H1 (cell line): ENCODE measurements around the gene RGL3. TPM values are rescaled to one million over a fixed set of nuclear protein-coding genes. Genes with fewer than 3 reads are reported as not detected.
A peak's percentile ranks its signal among the peaks of the same experiment; 100 is the strongest.

Experiments
- CBX8 ChIP-seq: fragments of 300-800, 300-1000 bp; sonication (generic); IDR thresholded peaks from 2 replicates; pipeline ENCODE4 v1.7.1; 2016; ENCODE audit warnings: low read depth, low read length, borderline replicate concordance
- CHD1 ChIP-seq: IDR thresholded peaks from 2 replicates; pipeline ENCODE4 v1.6.1; 2012; ENCODE audit warnings: low read depth, low read length, improper control_type of control experiment
- CHD2 ChIP-seq: IDR thresholded peaks from 2 replicates; pipeline ENCODE4 v1.6.1; 2012; ENCODE audit warnings: low read length, improper control_type of control experiment
- RAD21 ChIP-seq, 2 experiments: IDR thresholded peaks in 1 of 2; conservative IDR thresholded peaks in 1 of 2; 2 replicates each; pipeline ENCODE4 v1.6.1; 2011; ENCODE audit warnings: low read depth in 2 of 2, low read length in 2 of 2, improper control_type of control experiment in 1 of 2, inconsistent platforms in 1 of 2, mild to moderate bottlenecking in 1 of 2, moderate library complexity in 1 of 2
- SP1 ChIP-seq: IDR thresholded peaks from 2 replicates; pipeline ENCODE4 v1.6.1; 2011; ENCODE audit warnings: low read depth, low read length
- TCF12 ChIP-seq: IDR thresholded peaks from 2 replicates; pipeline ENCODE4 v1.6.1; 2011; ENCODE audit warnings: low read depth, mild to moderate bottlenecking, low read length
- polyA plus RNA-seq, 7 experiments: library from polyadenylated mRNA; depleted of rRNA in 3 of 7; stranded (reverse) in 5 of 7; unstranded in 2 of 7; fragments of >200 nt in 5 of 7; fragments of 200-250 nt in 2 of 7; gene quantifications; 1 replicate in 5 of 7; 2 replicates in 1 of 7; 4 replicates in 1 of 7; pipeline versions ENCODE4 v1.2.1 to v1.2.3, GENCODE V29; 2011 to 2013; ENCODE audit warnings: missing spikeins in 2 of 7, mixed read lengths in 2 of 7
- total RNA-seq: library from RNA; stranded (reverse); fragmentation: NEBNext Ultra II Directional; extraction: Animal tissue kit (Norgen Biotek cat#: 25700); gene quantifications from 2 replicates; pipeline ENCODE4 v1.2.1, GENCODE V29; 2021
- TF ChIP-seq, protein P1 (sequence below): fragments of 300-600 bp; sonication (generic); IDR thresholded peaks from 2 replicates; pipeline ENCODE4 v1.7.1; 2012; ENCODE audit warnings: low read length, moderate library complexity, mild to moderate bottlenecking, inconsistent platforms; ENCODE audit not compliant: insufficient replicate concordance
- TF ChIP-seq, protein P2 (sequence below), 3 experiments: IDR thresholded peaks; 1 replicate in 2 of 3; 2 replicates in 1 of 3; pipeline versions ENCODE4 v1.5.1 to v1.6.1; 2011; ENCODE audit warnings: low read length in 3 of 3, mild to moderate bottlenecking in 3 of 3, inconsistent platforms in 2 of 3, low read depth in 1 of 3, moderate library complexity in 1 of 3; ENCODE audit not compliant: insufficient read depth in 1 of 3; ENCODE audit errors: control extremely low read depth in 1 of 3

The RGL3 gene
- total and polyA plus RNA-seq, 2 of the 8 experiments (the other 6 are each of a cell fraction or from before 2014, with no cell fraction given), result 36.9 to 40.9 TPM

DNA sequence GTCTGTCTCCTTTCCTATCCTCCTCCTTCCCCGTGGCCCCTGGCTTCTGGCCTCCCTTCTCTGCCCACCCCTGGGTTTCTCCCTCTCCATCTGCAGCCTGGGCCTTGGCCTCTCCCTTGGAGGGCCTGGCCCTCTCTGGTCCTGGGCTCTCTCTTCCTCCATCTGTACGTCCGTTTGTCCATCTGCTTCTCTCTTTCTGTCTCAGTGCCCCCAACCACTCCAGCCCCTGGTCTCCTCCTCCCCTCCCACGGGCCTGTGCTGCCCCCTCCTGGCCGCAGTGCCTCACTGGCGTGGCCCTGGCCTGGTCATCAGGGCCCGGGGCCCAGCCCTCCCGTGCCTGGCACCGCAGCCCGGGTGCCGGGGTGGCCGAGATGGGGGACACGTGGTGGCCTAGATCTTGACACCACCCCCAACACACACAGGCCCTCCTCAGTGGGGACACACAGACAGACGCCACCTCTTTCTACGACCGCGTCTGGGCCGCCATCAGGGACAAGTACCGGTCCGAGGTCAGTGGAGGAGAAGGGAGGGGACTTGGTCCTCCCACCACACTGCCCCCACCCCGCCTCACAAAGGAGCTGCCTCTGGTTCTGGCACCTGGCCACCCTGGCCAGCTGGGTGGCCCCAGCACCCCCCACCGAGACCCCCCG is 27.7 kb upstream of the RGL3 start (continued):
- TF ChIP-seq, protein P1, sequence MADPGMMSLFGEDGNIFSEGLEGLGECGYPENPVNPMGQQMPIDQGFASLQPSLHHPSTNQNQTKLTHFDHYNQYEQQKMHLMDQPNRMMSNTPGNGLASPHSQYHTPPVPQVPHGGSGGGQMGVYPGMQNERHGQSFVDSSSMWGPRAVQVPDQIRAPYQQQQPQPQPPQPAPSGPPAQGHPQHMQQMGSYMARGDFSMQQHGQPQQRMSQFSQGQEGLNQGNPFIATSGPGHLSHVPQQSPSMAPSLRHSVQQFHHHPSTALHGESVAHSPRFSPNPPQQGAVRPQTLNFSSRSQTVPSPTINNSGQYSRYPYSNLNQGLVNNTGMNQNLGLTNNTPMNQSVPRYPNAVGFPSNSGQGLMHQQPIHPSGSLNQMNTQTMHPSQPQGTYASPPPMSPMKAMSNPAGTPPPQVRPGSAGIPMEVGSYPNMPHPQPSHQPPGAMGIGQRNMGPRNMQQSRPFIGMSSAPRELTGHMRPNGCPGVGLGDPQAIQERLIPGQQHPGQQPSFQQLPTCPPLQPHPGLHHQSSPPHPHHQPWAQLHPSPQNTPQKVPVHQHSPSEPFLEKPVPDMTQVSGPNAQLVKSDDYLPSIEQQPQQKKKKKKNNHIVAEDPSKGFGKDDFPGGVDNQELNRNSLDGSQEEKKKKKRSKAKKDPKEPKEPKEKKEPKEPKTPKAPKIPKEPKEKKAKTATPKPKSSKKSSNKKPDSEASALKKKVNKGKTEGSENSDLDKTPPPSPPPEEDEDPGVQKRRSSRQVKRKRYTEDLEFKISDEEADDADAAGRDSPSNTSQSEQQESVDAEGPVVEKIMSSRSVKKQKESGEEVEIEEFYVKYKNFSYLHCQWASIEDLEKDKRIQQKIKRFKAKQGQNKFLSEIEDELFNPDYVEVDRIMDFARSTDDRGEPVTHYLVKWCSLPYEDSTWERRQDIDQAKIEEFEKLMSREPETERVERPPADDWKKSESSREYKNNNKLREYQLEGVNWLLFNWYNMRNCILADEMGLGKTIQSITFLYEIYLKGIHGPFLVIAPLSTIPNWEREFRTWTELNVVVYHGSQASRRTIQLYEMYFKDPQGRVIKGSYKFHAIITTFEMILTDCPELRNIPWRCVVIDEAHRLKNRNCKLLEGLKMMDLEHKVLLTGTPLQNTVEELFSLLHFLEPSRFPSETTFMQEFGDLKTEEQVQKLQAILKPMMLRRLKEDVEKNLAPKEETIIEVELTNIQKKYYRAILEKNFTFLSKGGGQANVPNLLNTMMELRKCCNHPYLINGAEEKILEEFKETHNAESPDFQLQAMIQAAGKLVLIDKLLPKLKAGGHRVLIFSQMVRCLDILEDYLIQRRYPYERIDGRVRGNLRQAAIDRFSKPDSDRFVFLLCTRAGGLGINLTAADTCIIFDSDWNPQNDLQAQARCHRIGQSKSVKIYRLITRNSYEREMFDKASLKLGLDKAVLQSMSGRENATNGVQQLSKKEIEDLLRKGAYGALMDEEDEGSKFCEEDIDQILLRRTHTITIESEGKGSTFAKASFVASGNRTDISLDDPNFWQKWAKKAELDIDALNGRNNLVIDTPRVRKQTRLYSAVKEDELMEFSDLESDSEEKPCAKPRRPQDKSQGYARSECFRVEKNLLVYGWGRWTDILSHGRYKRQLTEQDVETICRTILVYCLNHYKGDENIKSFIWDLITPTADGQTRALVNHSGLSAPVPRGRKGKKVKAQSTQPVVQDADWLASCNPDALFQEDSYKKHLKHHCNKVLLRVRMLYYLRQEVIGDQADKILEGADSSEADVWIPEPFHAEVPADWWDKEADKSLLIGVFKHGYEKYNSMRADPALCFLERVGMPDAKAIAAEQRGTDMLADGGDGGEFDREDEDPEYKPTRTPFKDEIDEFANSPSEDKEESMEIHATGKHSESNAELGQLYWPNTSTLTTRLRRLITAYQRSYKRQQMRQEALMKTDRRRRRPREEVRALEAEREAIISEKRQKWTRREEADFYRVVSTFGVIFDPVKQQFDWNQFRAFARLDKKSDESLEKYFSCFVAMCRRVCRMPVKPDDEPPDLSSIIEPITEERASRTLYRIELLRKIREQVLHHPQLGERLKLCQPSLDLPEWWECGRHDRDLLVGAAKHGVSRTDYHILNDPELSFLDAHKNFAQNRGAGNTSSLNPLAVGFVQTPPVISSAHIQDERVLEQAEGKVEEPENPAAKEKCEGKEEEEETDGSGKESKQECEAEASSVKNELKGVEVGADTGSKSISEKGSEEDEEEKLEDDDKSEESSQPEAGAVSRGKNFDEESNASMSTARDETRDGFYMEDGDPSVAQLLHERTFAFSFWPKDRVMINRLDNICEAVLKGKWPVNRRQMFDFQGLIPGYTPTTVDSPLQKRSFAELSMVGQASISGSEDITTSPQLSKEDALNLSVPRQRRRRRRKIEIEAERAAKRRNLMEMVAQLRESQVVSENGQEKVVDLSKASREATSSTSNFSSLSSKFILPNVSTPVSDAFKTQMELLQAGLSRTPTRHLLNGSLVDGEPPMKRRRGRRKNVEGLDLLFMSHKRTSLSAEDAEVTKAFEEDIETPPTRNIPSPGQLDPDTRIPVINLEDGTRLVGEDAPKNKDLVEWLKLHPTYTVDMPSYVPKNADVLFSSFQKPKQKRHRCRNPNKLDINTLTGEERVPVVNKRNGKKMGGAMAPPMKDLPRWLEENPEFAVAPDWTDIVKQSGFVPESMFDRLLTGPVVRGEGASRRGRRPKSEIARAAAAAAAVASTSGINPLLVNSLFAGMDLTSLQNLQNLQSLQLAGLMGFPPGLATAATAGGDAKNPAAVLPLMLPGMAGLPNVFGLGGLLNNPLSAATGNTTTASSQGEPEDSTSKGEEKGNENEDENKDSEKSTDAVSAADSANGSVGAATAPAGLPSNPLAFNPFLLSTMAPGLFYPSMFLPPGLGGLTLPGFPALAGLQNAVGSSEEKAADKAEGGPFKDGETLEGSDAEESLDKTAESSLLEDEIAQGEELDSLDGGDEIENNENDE, result no peak
- TF ChIP-seq RAD21 (IDR thresholded peaks at IDR 0.05 in 1 of 2, conservative IDR thresholded peaks at IDR 0.05 in 1 of 2; ENCODE audit: low read depth in 2 of 2, low read length in 2 of 2), result peak; percentile 90 to 95
- TF ChIP-seq SP1, result no peak
- no peak for TF ChIP-seq CHD2
- TF ChIP-seq TCF12, result no peak
- no peak for TF ChIP-seq CBX8
- TF ChIP-seq, protein P2, sequence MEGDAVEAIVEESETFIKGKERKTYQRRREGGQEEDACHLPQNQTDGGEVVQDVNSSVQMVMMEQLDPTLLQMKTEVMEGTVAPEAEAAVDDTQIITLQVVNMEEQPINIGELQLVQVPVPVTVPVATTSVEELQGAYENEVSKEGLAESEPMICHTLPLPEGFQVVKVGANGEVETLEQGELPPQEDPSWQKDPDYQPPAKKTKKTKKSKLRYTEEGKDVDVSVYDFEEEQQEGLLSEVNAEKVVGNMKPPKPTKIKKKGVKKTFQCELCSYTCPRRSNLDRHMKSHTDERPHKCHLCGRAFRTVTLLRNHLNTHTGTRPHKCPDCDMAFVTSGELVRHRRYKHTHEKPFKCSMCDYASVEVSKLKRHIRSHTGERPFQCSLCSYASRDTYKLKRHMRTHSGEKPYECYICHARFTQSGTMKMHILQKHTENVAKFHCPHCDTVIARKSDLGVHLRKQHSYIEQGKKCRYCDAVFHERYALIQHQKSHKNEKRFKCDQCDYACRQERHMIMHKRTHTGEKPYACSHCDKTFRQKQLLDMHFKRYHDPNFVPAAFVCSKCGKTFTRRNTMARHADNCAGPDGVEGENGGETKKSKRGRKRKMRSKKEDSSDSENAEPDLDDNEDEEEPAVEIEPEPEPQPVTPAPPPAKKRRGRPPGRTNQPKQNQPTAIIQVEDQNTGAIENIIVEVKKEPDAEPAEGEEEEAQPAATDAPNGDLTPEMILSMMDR (IDR thresholded peaks at IDR 0.05; ENCODE audit: control extremely low read depth in 1 of 3, insufficient read depth in 1 of 3, low read depth in 1 of 3, low read length in 3 of 3), result peak; percentile 91 to 99 (median 91)
- TF ChIP-seq CHD1, result no peak
